ENCODE results near the gene FGD3.

FGD3 gene

DNA sequence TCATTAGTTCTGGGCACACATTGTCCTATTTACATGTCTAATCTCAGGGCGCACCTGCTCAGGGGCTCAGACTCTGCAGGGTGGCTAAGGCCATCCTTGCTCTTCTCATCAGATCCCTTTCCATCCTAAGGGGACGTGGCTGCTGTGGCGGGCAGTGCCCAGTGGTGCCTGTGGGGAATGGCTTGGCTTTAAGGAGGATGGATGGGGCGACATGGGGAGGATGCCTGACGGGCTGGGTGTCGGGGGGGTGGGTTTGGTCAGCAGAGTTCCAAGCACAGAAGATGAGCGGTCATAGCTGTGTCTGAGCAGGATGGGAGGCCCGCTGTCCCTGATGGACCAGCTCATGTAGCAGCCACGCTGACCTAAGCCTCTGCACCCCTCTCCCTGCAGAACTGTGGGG lies 70.3 kb downstream of the FGD3 start:
- TF ChIP-seq, protein P1, sequence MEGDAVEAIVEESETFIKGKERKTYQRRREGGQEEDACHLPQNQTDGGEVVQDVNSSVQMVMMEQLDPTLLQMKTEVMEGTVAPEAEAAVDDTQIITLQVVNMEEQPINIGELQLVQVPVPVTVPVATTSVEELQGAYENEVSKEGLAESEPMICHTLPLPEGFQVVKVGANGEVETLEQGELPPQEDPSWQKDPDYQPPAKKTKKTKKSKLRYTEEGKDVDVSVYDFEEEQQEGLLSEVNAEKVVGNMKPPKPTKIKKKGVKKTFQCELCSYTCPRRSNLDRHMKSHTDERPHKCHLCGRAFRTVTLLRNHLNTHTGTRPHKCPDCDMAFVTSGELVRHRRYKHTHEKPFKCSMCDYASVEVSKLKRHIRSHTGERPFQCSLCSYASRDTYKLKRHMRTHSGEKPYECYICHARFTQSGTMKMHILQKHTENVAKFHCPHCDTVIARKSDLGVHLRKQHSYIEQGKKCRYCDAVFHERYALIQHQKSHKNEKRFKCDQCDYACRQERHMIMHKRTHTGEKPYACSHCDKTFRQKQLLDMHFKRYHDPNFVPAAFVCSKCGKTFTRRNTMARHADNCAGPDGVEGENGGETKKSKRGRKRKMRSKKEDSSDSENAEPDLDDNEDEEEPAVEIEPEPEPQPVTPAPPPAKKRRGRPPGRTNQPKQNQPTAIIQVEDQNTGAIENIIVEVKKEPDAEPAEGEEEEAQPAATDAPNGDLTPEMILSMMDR (IDR thresholded peaks at IDR 0.05; ENCODE audit: borderline replicate concordance, insufficient read depth, low read depth, low read length): no peak

DNA sequence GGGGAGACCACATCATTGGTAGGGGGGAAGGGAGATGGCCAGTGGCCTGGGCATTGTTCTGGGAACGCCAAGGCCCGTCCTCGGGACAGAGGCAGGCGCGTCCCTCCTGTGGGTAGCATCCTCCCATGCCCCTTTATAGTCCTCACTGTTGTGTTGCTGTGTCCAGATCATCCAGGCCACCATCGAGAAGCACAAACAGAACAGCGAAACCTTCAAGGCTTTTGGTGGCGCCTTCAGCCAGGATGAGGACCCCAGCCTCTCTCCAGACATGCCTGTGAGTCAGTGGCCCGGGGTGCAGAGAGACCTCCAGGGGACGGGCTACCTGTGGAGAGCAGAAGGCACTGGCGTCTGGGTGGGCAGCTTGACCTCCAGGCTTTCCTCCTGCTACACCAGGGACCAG lies 72.8 kb downstream of the FGD3 start:
- TF ChIP-seq, protein P1 (IDR thresholded peaks at IDR 0.05; ENCODE audit: borderline replicate concordance, insufficient read depth, low read depth, low read length): no peak
- no peak overlapping the region for H3K4me3 ChIP-seq (ENCODE audit: low read depth, low read length)

More for the DNA sequence above, 70.3 kb downstream of the FGD3 start:
- no peak overlapping the region for H3K4me3 ChIP-seq (ENCODE audit: low read depth, low read length)

DNA sequence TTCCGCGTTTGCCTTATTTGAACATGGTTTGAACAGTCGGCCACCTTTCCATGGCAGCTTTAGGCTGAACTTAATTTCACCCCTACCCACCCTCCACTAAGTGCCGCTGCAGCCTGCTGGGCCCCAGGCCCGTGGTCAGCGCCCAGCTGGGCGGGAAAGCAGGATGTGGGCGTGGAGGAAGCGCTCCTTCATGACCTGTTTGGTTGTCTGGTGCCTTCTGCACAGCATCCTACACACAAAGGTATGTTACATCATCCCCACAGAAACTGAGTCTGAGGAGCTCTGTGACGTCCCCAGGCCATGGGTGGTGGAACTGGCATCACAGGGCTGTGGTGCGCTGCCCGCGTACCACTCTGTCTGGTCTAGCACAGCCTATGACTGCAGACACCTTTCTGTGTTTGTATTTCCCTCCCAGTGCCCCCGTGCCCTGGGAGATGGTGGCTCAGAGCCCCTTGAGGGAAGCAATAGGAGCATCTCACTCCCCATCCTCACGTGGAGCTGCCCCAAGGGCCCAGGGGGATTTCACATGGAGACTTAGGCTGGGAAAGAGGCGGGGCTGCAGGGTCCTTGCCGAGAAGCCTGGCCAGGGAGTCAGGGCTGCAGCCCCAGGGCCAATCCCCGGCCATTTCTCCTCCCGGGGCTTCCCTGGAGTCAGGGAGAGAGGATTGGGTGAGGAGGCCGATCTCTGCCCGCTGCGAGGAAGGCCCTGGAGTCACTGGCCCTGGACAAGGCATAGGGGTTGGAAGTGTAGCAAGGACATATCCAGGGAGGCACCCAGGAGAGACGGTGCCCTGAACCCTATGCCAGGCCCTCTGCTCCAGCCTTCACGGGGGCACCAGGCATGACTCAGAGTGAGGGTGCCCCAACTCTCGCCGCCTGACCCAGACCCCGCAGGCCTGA lies 73.7 kb downstream of the FGD3 start:
- TF ChIP-seq, protein P1 (IDR thresholded peaks at IDR 0.05; ENCODE audit: borderline replicate concordance, insufficient read depth, low read depth, low read length): no peak

DNA sequence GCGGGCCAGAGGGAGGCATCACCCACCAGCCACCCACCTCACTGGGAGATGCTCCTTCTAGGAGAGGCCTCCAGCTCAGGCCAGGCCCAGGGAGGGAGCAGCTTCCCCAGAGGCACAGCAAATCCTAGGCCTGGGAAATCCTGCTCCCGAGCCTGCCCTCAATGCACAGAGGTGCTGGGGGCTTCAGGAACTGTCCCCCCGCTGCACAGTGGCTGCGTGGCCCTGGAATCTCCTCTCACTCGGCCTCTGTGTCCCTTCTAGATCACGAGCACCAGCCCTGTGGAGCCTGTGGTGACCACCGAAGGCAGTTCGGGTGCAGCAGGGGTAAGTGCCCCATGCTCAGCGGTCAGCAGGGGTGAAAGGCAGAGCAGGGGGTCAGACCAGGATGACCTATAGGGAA lies 74.7 kb downstream of the FGD3 start:
- H3K4me3 ChIP-seq (ENCODE audit: low read depth, low read length): no peak overlapping the region
- TF ChIP-seq, protein P1 (IDR thresholded peaks at IDR 0.05; ENCODE audit: borderline replicate concordance, insufficient read depth, low read depth, low read length): no peak

More for the DNA sequence above, 73.7 kb downstream of the FGD3 start:
- no peak overlapping the region for H3K4me3 ChIP-seq (ENCODE audit: low read depth, low read length)

- TF ChIP-seq, protein P1 (IDR thresholded peaks at IDR 0.05; ENCODE audit: borderline replicate concordance, insufficient read depth, low read depth, low read length): no peak
- no peak overlapping the region for H3K4me3 ChIP-seq (ENCODE audit: low read depth, low read length)
These were observed 75.6 kb downstream of the FGD3 start for GRCh38 chr9:93022721-93023520.

DNA sequence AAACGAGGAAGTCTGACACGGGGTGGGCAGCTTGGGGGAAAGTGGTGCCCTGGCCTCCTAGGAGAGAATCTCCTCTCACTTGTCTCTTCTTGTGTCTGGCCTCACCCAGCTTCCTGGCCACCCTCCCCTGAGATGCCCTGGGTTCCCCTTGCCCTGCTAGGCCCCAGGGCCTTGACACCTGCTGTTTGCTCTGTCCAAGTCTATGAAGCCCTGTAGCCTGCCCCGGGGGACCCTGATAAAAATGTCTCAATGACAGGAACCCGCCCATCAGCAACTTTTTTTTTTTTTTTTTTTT lies 76.1 kb downstream of the FGD3 start:
- H3K4me3 ChIP-seq (ENCODE audit: low read depth, low read length): no peak overlapping the region
- TF ChIP-seq, protein P1 (IDR thresholded peaks at IDR 0.05; ENCODE audit: borderline replicate concordance, insufficient read depth, low read depth, low read length): no peak

GRCh38 chr9:93024646-93024910 lies 77.3 kb downstream of the FGD3 start:
- TF ChIP-seq, protein P1 (IDR thresholded peaks at IDR 0.05; ENCODE audit: borderline replicate concordance, insufficient read depth, low read depth, low read length): no peak
- no peak overlapping the region for H3K4me3 ChIP-seq (ENCODE audit: low read depth, low read length)
